RCC 7860 (cell line): Measurements from ENCODE around the gene ADAMTS2.
A peak's percentile ranks its signal among the peaks of the same experiment; 100 is the strongest.

Source experiments
- DNase-seq: peaks from one replicate; pipeline ENCODE4 v3.0.0-alpha.2; 2015; ENCODE audit warnings: low spot score
- FAIRE-seq: peaks from 2 replicates; lab custom pipeline; 2012; peaks lifted over from hg19 to GRCh38; lab: Jason Lieb, UNC

ADAMTS2 gene

DNA sequence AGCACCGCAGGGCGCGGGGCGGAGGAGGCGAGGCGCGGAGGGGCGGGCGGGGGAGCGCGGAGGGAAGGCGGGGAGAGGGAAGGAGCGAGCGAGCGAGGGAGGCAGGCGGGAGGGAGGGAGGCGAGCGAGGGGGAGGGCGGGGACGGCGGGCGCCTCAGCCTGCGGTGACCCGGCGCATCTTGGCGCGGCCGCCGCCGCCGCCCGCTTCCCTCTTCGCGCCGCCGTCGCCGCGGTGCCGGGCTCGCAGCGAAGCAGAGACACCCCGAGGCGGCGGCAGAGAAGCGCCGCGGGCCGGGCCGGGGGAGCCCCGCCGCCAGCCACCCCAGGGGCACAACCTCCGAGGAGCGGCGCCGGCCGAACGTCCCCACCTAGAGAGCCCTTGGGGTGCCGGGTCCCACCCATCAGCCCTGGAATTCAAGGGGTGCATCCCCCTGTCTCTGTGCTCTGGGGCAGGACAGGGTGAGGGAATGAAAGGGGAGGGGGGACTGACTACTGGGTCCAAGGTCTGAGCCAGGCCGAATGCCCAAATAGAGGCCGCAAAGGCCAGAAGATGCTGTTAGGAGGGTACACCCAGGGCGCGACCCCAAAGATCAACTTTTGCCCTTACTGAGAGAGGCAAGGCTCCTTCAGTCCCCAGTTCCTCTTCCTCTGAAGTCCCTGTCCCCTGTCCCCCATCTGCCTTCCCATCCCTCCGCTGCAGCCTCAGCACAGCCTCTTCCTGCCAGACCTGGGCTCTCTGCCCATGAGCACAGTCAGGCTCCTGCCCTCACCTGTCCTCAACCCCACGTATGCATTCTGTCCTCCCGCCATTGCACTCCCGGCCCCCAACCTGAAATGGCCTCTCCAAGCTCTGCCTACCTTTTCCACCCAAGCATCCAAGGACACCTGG is at the start of gene ADAMTS2:
Gene ADAMTS2, minus strand, starts transcription at position 29 of the 889 bp plus-strand sequence. CDS start 133 bp downstream, outside the sequence.
- DNase-seq (no peak), FAIRE-seq (no peak)

DNA sequence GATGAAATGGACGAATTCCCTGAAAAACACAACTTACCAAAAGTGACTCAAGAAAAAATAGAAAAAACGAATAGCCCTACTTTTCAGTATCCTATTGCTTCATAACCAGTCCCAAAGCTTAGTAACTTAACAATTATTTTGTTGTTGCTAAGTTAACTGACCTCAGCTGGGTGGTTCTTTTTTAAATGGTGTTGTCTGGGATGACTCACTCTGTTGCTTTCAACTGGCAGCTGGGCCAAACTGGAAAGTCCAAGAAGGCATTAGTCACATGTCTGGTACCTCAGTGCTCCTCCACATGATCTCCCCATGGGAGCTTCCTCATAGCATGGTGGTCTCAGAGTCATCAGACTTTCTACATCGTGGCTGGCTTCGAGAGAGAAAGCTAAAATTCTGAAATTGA is 47.8 kb upstream of the ADAMTS2 start:
- DNase-seq (peak; percentile 85), FAIRE-seq (peak; percentile 78)

DNA sequence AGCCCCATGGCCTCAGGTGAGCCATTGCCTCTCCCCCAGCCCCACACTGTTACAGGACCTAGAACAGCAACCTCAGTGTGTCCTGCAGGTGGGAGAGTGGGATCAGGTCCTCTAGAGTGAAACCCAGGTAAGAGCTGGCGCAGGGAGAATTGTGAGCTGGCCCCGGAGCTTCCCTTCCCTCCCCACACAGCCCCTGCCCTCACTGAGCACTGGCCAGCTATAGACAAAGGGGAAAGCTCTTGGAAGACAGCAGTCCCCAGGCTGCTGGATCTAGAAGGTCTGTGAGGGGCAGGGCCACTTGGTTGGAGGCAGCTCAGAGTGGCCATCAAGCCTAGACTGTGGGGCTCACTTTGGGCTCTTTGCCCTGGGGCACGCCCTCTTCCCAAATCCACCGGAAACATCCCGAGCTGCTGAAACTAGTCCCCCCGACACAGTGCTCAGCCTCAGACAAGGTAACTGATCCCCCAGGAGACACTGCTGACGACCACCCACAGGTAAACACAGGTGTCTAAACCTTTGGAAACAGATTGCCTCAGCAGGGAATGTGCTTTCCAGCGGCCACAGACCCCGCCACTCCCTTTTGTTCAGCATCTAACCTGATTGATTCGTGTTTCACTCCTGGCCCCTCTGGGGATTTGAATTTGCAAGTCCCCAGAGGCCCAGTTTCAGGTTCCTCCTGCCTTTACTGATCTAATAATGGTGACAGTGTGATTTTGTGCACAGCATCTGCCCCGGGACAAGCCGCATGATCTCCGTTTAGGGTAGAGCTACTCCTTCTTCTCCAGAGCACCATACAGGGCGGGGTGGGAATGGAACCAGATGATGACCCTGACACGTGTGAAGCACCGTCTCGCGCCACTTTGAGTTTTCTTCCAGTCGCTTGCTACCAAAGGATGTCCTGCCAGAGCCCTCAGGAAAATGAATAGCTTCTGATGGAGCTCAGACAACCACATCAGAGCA is 42.2 kb upstream of the ADAMTS2 start:
- DNase-seq (no peak), FAIRE-seq (no peak)

DNA sequence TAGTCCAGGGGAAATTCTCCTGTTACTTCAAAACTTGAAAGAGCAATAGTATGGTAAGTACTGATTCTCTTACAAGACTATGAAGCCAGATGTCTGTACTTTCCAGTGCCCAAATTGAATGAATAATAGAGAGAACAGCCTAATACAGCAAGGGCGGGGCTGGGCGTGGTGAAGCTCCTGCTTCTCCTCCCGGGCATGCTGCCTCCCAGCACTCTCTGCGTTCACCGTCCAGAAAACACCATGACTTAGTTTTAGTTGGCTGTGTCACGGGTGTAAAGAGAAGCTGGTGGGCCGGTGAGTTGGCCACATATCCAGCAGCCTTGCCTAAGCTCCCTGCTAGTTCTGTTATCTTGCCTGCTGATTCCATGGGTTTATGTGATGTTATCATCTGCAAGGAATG is 40.7 kb upstream of the ADAMTS2 start:
- DNase-seq (no peak), FAIRE-seq (no peak)

DNA sequence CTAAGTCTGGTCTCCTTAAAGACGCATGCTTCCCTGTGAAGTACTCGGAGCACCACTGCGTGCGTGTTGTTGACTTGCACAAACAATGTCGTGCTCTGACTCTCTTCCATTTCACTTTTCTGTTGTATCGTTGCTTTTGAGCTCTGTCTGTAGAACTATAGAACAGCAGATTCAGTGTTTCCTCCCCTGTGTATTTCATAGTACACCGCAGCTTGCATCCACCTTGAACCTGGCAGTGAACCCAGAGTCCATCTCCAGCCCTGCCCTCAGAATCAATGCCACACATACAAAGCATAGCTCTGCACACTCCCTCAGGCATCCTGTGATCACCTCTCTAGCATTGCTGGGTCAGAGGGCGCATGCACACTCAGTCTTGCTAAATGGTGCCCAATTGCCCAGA is 37.2 kb upstream of the ADAMTS2 start:
- DNase-seq (no peak), FAIRE-seq (no peak)

DNA sequence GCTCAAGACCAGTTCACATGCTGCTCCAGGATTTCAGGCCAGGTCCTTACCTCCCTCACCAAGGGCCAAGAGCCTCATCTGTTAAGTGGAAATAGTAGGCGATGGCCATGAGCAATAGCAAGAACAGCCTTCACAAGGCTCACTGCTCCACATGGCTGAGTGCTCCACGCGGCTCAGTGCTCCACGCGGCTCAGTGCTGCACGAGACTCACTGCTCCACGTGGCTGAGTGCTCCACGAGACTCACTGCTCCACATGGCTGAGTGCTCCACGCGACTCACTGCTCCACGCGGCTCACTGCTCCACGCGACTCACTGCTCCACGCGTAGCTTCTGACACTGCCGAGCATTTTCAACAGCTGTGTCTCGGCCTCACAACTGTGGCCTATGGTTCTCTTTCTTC is 36.4 kb upstream of the ADAMTS2 start:
- DNase-seq (no peak), FAIRE-seq (no peak)

DNA sequence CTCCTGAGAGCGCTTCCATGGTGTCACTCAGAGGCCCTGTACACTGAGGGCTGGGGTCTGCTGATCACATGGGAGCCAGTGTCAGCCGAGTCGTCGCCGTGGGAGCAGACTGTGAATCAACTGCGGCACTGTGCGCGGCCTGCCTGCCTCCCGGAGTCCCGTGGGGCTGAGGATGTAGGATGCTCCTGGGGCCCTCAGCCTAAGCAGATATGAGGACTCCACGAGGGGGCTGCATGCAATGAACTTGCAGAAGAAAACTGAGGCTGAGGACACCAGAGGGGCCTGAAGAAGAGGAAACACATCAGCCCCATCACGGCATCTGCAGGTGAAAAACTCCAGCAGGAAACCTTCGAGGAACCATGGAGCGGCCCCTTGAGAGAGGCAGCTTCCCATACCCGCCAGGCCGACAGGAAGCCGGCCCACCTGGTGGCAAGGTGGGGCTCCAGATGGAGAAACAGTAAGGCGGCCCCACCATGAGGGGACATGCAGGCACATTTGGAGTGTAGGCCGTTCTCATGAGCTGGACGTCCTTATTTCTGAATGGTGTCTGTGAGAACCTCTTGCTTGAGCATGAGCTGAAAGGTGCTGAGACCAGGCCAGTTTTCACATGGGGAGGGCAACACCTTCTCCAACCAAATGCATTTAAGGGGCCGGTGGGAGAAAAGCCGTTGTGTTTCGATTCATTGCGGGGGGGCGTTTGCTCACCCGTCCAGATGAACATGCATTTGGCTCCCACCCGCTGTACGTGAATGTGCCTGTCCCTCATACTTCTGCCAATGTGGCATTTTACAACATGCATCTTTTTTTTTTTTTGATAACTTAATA is 35.2 kb upstream of the ADAMTS2 start:
- FAIRE-seq, result no peak
- no peak for DNase-seq

DNA sequence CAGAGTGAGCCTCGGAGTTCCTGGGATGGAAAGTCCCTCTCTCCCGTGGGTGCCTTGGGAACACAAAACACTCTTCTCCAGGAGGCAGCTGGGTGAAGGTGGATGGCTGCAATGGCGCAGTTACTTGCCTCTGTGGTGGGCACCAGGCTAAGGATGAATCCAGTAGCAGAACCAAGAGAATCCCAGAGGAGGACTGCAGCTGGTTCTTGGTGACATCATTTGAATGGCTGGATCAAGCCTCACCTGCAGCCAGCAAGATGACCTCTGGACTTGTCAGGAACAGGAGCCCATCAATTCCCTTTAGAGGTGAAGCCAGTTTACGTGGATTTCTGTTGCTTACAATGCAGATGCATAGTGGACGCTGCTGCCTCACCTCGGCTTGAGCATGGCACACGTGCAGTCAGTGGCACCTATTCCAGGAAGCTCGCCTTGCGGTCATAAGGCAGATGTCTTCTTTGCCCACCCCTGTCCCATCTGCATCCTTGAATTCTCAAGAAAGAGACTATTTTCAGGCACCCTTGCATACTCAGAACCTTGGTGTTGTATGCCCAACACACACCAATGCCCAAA is 34.1 kb upstream of the ADAMTS2 start:
- FAIRE-seq (no peak), DNase-seq (no peak)

DNA sequence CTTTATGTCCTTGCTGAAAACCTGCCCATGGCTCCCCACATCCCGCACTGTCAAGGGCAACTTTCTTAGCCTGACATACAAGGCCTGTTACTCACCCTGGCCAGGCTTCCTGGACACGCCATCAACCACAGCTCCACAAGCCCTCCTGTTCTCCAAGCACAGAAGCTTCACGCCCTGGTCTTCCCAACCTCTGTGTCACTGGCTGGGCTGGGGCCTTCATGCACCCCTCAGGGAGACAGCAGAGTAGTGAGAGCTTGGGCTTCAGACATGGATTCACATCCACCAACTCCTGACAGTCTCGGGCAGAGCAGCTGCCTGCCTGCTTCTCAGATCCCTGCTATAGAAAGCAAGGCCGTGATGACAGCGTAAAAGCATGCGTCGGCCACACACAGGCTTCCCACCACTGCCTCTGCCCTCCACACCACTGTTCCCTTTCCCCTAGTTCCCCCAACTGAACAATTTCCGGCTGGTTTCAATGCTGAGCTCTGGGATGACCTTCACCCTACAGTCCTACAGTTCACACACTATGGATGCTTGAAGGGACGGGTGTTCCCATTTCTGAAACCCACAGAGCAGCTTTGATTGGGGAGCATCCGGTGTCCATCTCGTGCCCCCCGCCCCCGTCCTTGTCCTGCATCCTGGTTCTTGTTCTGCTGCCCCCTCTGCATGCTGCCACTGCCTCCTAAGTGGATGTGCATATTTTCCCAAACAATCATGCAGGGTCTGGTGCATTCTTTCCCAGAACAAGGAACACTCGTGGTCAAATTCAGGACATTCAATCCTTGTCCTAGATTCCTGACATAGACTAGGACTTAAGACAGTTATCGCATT is 33.4 kb upstream of the ADAMTS2 start:
- FAIRE-seq (no peak), DNase-seq (no peak)

DNA sequence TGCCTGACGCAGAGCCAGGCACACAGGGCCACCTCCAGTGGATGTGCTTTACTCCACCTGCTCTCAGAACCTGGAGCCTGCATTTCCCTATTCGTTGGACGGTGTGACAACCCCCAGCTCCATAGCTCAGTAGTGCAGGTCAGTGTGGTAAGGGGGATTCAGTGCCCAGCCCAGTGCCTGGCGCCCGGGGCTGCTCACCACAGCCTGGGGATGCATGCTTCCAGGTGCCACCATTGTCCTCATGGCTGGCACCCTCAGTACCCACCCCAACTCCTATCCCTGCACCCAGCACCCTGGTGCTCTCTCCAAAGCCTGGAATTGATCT is 32.8 kb upstream of the ADAMTS2 start:
- DNase-seq (no peak), FAIRE-seq (no peak)

DNA sequence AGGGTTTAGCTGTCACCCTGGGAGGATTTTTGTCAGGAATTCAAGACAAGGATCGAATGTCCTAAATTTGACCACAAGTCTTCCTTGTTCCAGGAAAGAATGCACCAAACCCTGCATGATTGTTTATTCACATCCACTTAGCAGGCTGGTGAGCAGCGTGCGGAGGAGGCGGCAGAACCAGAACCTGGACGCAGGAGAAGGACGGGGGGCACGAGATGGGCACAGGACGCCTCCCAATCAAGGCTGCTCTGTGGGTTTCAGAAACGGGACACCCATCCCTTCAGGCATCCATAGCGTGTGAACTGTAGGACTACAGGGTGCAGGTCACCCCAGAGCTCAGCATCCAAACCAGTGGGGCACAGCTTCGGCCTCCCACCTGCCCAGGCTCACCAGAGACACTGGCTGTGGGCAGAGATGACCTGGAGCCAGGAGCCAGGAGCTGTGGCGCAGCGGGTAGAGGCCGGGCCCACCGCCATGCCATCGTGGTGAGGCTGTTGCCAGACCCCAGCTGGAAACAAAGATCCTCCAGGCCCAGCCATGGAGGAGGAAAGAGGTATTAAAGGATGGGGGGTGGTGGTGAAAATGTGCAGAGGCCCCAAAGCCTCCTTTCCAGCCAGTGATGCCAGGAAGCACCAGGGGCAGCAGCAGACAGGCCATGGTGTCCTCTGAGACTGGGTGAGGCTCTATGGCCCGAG is 32.3 kb upstream of the ADAMTS2 start:
- DNase-seq (no peak), FAIRE-seq (no peak)

DNA sequence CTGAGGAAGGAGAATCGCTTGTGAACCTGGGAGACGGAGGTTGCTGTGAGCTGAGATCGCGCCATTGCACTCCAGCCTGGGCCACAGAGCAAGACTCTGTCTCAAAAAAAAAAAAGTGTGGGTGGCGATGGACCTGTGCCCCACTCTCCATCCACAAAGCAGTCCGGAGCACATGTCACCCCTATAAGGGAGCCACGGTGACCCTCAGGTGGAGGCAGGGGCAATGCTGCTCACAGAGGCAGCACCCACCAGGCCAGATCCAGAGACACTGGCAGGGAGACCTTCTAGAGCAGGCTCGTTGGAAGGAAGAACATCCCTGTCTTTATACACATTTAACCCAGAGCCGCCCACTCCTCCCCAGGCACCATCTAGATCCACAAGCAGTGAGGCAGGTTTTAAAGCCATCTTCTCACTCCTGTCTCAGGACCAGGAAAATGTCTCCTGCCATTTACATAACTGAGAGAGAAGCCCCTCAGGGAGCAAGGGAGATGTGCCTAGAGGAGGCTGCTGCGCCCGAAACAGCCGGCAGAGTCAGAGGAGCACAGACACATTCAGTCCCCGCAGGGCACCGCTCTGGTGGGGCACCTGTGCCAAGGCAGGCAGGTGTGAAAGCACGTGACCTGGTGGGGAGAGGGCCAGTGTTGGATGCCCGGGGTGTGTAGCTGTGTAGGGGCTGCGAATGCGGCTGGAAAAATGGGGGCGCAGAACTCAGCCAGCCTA is 31.6 kb upstream of the ADAMTS2 start:
- DNase-seq, result no peak
- FAIRE-seq, result no peak

DNA sequence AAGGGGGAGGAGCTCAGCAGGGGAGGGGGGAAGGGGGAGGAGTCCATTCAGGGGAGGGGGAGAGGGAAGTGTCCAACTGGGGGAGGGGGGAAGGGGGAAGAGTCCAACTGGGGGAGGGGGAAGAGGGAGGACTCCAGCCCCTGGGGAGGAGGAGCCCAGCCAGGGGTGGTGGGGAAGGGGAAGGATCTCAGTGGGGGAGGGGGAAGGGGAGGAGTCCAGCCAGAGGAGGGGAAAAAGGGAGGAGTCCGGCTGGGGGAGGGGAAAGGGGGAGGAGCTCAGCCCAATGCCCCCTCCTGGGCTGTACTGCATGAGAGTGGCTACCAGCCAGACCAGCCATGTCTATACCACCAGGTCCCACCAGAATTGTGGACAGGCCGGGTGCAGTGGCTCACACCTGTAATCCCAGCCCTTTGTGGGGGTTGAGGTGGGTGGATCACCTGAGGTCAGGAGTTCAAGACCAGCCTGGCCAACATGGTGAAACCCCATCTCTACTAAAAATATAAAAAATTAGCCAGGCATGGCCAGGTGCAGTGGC is 30.6 kb upstream of the ADAMTS2 start:
- FAIRE-seq (no peak), DNase-seq (no peak)

DNA sequence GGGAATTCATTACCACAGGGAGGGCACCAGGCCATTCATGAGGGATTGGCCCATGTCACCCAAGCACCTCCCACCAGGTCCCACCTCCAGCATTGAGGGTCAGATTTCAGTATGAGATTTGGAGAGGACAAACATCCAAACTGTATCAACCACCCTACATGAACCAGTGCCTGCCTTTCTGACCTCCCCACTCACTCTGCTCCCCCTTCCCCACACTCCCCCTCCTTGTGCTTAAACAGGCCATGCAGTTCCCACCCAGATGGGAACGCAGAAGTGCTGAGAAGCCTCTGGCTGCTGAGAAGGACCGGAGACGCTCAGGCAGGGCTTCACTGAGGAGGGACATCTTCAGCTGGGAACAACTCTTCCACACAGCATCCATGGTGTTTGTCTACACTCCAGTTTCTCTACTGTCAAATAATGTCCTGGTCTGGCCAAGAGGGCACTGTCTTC is 30.0 kb upstream of the ADAMTS2 start:
- FAIRE-seq, result no peak
- DNase-seq, result no peak

DNA sequence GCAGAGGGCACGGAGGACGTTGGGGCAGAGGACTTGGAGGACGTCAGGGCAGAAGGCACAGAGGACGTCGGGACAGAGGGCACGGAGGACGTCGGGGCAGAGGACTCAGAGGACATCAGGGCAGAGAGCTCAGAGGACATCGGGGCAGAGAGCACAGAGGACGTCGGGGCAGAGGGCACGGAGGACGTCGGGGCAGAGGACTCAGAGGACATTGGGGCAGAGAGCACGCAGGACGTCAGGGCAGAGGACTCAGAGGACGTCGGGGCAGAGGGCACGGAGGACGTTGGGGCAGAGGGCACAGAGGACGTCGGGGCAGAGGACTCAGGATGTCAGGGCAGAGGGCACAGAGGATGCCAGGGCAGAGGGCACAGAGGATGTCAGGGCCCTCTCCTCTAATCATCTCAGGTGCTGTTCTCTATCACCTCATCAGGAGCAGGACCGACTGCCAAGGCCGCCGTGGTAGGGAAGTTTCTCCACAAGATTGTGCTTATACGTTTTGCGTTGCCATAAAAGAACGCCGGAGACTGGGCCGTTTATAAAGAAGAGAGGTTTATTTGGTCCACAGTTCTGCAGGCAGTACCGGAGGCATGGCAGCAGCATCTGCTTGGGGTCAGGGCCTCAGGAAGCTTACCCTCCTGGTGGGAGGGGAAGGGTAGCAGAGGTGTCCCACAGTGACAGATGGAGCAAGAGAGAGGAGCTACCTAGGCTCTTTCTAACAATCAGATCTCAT is 29.4 kb upstream of the ADAMTS2 start:
- DNase-seq (no peak), FAIRE-seq (no peak)

DNA sequence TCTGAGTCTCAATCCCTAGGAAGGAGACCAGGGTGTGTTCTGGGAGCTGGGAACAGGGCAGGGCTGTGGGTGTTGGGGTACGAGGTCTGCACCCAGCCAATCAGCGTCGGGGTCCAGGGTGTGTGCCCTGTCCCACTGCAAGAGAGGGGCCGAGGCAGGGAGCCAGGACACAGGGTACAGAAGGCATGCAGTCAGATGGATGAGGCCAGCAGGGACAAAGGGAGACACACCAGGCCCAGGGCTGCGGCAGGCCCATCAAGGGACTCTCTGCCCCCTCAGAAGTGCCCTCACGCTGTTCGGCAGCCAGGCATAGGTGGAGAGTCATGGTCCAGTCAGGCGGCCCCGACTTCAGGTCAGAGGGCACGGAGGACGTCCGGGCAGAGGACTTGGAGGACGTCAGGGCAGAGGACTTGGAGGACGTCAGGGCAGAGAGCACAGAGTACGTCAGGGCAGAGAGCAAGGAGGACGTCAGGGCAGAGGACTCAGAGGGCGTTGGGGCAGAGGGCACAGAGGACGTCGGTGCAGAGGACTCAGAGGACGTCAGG is 28.8 kb upstream of the ADAMTS2 start:
- no peak for DNase-seq
- FAIRE-seq, result no peak
